NCI-H2196 (cell line): ENCODE results near the gene ADARB1.

Experiments used
- DNase-seq: peaks from one replicate; lab custom pipeline; 2025; ENCODE audit not compliant: unreplicated experiment; lab: John Stamatoyannopoulos, UW

ADARB1 gene

DNA sequence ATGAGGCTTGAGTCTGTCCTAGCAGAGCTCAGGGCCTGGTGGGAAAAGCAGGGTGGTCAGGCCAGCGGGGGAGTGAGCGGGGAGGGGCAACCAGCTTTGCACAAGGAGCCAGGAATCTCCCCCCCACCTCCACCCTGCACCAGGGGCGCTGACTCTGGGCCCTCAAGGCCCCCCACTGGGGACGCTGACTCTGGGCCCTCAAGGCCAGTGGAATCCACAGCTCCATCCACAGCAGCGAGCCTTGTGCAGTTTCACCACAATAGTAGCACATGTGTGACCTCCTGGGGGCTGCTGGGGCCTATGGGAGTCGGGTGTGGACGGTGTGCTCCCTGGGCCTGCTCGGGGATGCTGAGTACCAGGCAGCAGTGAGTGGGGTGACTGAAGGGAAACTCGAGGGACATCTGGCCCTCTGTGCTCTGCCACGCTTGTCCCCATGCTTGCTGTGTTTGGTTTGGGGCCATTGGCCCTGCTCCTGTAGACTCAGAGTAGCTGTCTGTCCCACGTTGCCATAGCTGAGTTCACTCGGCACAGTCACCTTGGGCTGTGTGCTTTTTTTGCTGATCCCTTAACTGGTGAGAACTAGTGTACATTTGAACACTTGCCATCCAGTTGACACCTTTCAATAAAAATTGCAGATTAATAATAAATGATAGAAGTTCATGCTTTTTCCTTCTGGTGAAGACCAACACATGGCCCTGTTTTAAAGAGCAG lies 89.2 kb downstream of the ADARB1 start:
- DNase-seq, result no peak

DNA sequence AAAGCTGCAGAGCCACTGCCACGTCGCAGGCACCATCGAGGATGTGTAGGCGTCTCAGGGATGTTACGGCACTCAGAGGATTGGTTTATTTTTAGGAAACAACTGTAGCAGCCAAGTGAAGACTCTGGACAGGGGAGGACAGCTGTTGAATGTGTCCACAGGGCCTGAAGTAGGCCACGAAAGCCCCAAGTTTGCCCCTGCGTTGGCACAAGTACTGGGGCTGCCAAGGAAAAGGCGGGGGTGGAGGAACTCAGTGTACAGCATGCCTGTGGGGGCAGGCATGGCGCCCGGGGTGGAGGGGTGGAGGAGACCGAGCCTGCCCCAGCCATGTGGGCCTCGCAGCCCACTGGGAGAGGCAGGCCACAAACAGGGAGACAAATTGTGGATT lies 89.7 kb downstream of the ADARB1 start:
- no peak for DNase-seq

DNA sequence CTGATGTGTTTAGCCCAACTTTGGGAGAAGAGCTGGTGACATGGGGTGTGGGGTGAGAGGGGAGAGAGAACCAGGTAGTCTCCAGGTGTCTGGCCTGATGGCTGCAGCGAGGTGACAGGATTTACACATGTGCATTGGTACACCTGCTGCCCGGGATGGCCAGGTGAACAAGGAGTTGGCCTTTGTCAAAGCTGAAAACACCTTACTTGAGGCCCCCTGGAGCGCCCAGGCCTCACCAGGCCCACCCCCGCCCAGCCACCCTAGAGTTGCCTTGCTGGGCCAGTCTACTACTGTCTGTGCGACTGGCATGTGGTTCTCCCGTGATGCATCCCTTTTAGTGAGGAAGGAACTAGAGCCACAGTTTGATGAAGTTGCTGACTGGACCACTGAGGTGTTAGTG lies 90.5 kb downstream of the ADARB1 start:
- no peak for DNase-seq

DNA sequence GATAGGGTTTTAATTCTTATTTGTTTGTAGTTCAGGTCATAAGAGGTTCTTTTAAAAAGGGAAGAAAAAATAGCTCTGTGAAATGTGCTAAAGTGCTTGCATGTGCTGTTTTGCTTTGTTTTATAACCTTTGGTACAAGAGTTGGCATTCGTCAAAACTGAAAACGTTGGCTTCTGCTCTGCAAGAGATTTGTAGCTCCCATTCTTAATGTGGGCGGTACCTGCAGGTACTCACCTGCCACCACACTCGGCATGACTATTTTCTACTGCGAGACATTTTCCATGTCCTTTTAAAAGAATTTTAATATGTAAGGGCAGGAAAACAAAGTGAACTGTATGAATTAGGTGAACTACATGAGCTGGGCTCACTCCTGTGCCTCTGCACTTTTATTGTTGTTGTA lies 92.6 kb downstream of the ADARB1 start:
- DNase-seq, result no peak

DNA sequence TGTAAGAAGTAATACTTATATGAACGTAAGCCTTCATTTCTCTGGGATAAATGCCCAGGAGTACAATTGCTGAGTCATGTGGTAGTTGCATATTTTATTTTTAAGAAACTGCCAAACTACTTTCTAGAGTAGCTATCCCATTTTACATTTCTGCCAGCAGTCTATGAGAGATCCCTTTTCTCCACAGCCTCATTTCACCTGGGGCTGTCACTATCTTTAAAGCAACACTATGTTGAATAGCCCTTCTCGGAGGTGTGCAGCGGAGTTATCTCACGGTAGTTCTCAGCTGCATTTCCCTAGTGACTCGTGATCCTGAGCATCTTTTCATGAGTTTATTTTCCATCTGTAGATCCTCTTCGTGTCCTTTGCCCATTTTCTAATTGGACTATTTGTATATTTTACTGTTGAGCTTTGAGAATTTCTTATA lies 93.4 kb downstream of the ADARB1 start:
- no peak for DNase-seq

DNA sequence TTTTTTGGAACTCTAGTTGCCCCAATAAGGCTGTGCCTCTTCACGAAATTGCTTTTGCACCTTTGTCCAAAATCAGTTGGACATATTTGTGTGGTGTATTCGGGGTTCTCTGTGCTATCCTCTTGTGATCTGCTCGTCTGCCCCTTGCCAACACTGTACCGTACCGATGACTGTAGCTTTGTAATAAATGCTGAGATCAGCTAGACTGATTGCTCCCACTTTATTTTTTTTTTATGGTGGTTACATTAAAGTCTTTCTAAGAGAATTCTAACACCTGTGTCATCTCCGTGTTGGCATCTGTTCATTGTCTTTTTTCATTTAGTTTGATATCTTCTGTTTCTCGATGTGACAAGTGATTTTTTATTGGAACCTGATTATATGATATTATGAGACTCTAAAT lies 94.1 kb downstream of the ADARB1 start:
- no peak for DNase-seq

DNA sequence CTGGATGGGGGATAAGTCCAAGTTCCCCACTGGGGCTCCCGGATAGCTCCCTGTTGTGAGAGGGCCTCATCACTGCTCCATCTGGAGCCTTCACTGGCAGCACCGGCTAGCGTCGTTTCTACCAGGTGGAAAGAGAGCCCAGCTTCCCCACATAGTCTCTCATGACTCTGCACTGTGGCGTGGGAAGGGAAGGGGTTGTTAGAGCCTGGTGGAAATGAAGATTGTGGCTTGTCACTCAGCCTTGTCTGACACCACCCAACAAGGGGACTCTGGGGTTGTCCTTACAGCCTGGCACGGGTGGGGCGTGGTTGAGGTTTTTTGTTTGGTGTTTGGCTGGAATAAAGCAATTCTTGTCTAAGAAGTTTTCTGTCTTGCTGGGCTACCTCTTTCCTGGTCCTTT lies 94.6 kb downstream of the ADARB1 start:
- DNase-seq, result no peak

DNA sequence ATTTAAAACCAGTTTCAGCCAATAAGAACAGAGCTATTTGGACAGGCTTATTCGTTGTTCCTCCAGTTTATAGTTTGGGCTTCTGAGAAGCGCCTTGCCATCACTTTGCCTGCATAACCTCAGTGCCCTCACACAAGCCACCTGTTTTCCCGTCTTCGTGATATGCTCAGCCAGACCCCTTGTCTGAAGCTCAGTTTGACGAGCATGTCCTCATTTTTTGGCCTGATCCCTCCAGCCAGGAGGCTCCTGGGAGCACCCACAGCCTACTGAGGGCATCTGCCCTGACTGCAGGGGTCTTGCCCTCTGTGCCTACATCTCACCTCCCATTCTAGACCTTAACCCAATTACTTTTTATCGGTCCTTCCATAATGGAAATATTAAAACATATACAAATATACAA lies 95.3 kb downstream of the ADARB1 start:
- no peak for DNase-seq

DNA sequence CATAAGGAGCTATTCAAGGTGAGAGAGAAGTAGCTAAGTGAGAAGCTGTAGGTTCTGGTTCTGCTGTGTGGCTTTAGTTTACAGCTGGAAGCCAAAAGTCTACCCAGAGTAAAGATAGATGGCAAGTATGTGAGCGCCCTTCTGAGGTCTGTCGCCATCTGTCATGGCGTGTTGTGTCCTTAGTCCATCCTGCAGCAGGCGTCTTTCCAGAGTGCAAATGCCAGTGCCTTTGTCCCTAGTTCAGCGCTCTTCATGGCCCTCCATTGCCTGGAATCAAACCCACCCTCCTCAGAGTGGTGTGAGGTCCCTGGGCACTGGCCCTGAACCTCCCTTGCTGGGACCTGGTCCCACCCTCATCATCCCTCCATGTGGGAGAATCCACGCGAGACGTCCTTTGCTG lies 96.6 kb downstream of the ADARB1 start:
- no peak for DNase-seq

DNA sequence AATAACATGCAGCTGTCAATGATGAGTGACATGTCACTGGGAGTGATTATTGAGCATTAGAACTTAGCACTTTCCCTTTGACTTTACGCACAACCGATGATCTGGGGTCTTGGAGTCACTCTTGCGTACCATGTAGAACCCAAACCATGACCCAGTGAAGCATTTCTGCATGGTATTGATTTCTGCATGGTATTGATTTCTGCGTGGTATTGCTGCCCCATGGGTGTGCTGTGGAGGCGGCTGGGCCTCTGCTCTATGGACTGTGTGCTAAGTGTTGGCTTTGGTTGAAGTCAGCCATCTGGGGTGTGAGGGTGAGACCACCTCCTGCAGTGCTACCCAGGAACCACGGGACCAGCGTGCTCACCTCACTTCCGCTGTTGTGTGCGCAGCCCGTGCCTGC lies 98.0 kb downstream of the ADARB1 start:
- DNase-seq, result no peak

DNA sequence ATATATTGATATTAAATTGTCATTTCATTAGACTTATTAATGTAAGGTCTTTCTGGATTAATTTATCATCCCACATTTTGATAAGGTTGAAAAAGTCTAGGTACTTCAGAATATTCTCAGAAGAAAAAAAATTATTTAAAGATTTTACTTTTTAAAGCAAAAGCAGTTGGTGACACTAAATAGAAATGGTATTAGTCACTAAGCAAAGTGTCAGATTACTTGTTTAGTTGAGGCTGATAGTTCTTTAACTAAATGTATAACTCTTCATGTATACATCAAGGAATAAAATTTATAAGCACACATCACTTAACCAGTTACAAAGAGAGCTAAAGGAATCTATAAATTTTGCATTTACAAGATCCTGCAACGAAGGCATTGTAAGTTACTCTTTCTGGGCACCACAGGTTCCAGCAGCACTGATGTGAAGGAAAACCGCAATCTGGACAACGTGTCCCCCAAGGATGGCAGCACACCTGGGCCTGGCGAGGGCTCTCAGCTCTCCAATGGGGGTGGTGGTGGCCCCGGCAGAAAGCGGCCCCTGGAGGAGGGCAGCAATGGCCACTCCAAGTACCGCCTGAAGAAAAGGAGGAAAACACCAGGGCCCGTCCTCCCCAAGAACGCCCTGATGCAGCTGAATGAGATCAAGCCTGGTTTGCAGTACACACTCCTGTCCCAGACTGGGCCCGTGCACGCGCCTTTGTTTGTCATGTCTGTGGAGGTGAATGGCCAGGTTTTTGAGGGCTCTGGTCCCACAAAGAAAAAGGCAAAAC lies 101.1 kb downstream of the ADARB1 start:
- DNase-seq, result no peak

DNA sequence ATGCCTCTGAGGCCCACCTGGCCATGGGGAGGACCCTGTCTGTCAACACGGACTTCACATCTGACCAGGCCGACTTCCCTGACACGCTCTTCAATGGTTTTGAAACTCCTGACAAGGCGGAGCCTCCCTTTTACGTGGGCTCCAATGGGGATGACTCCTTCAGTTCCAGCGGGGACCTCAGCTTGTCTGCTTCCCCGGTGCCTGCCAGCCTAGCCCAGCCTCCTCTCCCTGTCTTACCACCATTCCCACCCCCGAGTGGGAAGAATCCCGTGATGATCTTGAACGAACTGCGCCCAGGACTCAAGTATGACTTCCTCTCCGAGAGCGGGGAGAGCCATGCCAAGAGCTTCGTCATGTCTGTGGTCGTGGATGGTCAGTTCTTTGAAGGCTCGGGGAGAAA lies 101.8 kb downstream of the ADARB1 start:
- no peak for DNase-seq

DNA sequence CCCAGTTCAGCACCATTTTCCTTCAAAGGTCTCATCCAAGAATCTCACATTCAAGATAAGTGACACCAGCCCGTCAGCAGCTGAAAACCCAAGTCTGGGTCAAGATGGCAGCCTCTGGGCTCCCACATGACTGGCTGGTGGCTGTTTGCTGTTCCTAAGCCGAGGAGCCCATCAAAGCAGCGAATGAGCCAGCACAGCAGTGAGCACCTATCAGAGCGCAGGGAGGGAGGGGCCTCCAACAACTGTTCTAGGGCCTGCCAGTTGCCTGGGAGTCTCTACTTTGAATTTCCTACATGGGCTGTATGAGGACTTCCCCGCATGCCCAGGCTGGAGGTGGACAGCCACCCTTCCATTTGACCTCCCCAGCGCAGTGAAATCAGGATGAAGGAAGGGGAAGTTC lies 102.7 kb downstream of the ADARB1 start:
- no peak for DNase-seq

DNA sequence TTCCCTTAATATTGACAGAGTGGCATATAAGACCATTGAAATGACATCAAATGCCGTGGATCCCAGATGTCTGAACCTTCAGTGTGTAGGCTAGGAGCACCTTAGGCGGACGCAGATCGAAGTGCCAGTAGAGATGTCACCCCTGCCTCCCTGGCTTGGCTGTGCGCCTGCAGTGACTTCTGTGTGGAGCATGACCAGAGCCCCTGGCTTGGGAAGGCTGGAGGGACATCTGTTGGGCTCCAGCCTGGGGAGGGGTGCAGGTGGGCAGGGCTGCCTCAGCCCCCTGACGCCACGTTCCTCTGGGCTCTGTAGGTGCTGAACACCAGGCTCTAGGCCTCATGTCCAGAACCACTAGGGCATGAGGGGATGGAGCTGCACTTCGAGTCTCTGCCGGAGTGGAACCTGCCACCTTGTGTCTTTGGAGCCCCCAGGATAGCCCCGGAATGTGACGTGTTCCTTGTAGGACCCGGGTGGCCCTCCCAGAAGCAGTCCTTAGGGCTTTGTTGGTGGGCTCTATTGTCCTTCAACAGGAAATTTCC lies 103.8 kb downstream of the ADARB1 start:
- no peak for DNase-seq

DNA sequence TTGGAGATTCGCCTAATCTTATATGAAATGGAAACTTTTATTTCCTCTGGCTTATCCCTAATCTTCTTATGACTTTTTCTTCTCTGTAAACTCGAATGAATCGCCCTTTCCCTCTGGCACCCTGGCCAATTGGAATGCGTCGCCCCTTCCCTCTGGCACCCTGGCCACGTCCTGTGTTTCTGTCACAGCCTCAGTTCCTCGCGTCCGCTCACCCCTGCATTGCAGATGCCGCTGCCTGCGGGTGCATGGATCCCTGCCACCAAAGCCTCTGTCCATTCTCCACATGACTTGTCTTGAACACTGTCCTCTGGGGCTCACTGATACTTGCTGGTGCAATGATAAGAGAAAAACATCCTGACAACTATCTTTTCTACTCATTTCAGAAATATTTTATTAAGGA lies 104.6 kb downstream of the ADARB1 start:
- DNase-seq, result no peak

DNA sequence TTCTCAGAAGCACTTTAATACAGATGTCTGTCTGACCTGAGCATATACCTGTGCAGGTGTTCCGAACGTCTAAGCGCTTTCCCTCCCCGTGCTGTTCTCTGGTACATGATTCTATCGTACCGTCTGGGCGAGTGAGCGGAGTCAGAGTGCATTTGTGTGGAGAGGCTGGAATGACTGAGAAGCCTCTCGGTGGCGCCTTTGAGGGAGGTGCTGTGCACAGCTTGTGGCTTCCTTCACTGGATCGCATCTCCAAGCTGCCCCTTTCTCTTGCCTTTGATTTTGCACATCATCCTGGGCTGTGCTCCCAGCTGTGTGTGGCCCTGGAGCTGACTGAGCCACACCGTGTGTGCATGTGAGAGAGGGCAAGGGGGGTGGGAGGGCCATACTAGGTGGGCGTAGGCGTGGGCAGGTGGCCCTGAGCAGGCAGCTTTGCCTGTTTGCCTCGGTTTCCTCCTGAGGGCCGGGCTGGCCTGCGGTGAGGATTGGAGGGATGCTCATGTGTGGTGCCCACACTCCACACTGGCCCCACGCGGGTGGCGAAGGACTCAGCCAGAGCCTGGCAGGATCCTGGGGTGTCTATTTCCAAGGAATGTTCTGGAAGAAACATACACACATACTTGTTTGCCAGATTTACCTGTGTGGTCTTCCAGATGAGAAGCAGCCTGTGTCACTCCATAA lies 105.3 kb downstream of the ADARB1 start:
- no peak for DNase-seq

DNA sequence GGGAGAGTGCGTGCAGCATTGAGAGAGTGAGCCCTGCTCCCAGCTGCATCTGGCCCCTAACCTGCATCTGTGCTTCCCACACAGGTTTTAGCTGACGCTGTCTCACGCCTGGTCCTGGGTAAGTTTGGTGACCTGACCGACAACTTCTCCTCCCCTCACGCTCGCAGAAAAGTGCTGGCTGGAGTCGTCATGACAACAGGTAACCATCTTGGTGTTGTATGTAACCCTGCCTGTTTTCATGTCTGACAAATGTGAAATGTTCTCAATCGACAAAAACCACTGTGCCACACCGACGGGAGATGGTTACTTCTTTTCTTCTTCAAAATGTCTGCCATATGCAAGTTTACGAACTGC lies 105.8 kb downstream of the ADARB1 start:
- DNase-seq, result no peak

DNA sequence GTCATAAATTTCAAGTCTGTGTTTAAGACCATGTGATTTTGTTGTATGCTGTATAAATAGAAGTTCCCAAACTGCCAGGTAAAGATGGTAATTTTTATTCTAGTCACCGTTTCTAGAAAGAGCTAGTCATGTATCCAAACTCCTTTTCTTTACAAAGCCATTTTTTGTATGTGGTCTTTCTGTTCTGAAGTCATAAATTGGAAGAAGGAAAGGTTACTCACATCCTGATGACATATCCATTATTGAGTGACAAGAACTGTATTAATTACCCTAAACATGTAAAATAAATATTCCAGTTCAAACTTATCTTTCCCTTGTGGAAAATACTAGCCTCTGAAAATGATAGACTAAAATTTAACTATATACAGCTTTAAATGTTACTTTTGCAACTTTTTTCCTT lies 108.6 kb downstream of the ADARB1 start:
- DNase-seq, result no peak

DNA sequence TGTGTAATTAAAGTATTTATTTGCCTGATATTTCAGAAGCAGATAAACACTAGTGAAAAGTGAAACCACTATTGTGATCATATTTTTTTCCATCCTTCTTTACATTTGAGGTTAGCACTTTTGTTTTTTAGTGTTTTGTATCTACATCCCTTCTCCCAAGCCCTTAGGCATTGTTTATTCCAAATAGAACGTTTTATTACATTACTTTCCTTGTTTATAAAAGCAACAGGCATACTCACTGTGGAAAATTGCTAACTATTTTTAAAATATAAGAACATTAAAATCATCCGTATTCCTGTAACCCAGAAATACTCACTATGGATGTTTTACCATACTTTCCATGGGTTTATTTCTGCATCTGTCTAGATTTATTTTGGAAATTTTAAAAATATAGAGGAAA lies 109.5 kb downstream of the ADARB1 start:
- no peak for DNase-seq

DNA sequence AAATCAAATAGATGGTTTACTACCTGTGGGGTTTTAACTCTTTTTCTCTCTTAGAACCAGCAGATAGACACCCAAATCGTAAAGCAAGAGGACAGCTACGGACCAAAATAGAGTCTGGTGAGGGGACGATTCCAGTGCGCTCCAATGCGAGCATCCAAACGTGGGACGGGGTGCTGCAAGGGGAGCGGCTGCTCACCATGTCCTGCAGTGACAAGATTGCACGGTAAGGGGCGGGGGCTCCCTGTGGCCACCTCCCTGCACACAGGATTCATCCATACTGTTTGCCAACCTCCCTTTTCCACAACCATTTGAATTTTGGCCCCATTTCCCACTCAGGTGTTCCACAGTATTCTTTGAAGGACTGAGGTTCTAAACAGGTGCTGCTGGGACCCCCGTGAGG lies 110.5 kb downstream of the ADARB1 start:
- DNase-seq, result no peak

DNA sequence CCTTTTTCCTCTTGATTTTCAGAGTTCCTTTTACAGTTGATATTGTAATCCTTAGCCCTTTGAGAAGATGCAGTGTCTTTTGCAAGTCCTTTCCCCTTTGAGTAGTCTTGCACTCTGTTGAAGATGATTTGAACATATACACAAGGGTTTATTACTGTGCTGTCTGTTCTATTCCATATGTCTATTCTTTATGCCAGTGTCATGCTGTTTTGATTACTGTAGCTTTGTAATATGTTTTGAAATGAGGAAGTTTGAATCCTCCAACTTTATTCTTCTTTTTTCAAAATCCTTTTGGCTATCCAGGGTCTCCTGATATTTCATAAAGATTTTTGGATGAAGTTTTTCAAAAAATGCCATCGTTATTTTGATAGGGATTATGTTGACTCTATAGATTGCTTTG lies 112.3 kb downstream of the ADARB1 start:
- no peak for DNase-seq

DNA sequence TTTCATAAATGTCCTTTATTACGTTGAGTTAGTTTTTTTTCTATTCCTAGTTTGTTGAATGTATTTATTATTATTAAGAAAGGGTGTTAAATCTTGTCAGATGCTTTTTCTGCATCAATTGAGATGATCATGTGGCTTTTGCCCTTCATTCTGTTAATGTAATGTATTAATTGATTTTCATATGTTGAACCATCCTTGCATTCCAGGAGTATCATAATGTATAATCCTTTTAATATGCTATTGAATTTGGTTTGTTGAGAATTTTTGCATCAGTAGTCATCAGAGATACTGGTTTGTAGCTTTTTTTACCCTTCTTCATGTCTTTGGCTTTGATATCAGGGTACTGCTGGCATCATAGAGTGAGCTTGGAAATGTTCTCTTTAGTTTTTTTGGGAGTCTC lies 113.3 kb downstream of the ADARB1 start:
- no peak for DNase-seq
